ENCODE data around the gene SEC22C.

The SEC22C gene, protein sequence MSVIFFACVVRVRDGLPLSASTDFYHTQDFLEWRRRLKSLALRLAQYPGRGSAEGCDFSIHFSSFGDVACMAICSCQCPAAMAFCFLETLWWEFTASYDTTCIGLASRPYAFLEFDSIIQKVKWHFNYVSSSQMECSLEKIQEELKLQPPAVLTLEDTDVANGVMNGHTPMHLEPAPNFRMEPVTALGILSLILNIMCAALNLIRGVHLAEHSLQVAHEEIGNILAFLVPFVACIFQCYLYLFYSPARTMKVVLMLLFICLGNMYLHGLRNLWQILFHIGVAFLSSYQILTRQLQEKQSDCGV

DNA sequence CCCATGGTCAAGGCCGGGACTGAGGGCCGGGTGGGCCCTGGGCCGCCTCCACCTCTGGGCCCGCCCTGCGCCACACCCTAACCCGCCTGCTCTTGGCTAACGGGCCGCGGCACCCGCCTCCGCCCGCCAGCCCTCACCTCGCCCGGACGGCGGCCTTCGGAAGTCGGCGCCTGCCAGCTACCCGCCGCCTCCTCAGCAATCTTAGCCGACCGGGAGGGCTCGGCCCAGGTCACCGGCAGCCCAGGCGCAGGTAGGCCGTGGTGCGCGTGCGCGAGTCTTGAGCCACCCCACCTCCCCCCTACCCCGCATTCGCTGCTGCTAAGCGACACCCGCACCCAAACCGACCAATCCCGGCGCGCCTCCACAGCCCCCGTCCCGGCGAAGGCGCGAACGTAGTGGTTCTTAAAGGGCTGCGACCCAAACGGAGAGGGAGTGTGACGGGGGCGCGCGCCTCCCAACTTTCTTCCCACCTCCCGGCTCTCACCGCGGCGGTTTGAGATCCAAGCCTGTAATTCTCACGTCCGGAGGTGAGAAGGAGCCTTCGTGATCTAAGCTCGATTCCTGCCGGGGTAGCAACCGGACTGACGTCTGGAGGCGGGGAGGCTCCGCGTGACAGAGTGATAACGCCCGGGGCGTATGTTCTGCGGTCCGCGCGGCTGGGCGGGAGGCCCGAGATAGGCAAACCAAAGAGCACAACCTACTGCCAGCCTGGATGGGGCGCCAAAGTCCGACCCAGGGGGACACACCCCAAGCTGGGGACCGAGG lies at the start of gene SEC22C:
SEC22C (minus strand) TSS at position 259 of the 765 bp plus-strand sequence. CDS start 12,921 bp downstream, outside the sequence.
- H3K79me2 ChIP-seq (ENCODE audit: control insufficient read depth, insufficient read depth, low read length, unreplicated experiment): peaks cover 39% of the 10 kb centered on the region
- peak within 1 kb of the TSS; percentile 82 for H2AFZ ChIP-seq (ENCODE audit: low read length, unreplicated experiment)
- 0 out of 2 replicates have a peak, but pooled peaks cover 11% of the 10 kb centered on the region for H3K36me3 ChIP-seq (ENCODE audit: insufficient read depth, low read length)
- peak within 1 kb of the TSS; percentile 91 for H3K4me3 ChIP-seq (ENCODE audit: low read depth, low read length)
- H3K27ac ChIP-seq (ENCODE audit: low read depth, low read length): peak within 1 kb of the TSS; percentile 75
- no peaks in the 10 kb centered on the region for H3K27me3 ChIP-seq (ENCODE audit: insufficient read depth, low read length)
- H3K4me1 ChIP-seq (ENCODE audit: control insufficient read depth, insufficient read depth, low read length, unreplicated experiment): peaks cover 24% of the 10 kb centered on the region

DNA sequence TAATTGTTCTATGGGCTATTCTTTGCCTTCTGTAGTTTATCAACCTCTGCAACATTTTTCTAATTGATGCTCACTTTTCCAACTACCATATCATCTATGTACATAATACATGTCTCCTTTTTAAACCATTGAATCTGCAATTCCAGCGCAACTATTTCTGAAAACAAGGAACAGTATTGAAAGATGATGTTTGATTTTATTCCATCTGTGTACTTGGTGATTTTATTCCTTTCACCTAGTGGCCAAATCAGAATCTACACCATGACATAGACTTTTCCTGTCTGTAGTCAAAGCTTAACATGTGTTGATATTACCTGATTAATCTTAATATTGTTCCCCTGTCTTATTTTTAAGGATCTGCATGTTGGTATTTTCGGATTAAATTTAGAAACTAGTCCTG lies 31.7 kb upstream of the SEC22C start:
- H3K27me3 ChIP-seq (ENCODE audit: insufficient read depth, low read length): no peaks in the 10 kb centered on the region
- no peak overlapping the region for H2AFZ ChIP-seq (ENCODE audit: low read length, unreplicated experiment)
- H3K36me3 ChIP-seq (ENCODE audit: insufficient read depth, low read length): peaks cover 6% of the 10 kb centered on the region; the same call in 1 of the 2 replicates
- H3K27ac ChIP-seq (ENCODE audit: low read depth, low read length): no peak overlapping the region
- peaks cover 13% of the 10 kb centered on the region for H3K4me1 ChIP-seq (ENCODE audit: control insufficient read depth, insufficient read depth, low read length, unreplicated experiment)
- no peak overlapping the region for H3K4me3 ChIP-seq (ENCODE audit: low read depth, low read length)
- peaks cover 85% of the 10 kb centered on the region for H3K79me2 ChIP-seq (ENCODE audit: control insufficient read depth, insufficient read depth, low read length, unreplicated experiment)

DNA sequence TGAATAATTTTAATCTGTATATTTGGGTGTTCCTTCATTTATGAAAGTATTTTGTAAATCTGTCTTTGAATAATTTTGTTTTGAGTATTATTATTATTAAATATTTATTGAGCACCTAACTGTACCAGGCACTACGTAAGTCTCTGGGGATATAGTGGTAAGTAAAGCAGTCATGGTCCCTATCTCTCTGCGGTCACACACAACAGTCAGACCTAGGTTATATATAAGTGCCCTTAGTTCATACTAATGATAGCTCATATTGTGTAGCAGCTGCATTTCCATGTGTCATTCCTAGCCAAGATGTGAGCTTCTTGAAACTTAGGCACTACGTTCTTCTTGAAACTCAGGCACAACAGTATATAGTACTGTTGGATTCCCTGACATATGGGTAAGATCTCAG lies 31.2 kb upstream of the SEC22C start:
- peaks cover 91% of the 10 kb centered on the region for H3K79me2 ChIP-seq (ENCODE audit: control insufficient read depth, insufficient read depth, low read length, unreplicated experiment)
- H3K27ac ChIP-seq (ENCODE audit: low read depth, low read length): no peak overlapping the region
- H3K36me3 ChIP-seq (ENCODE audit: insufficient read depth, low read length): peaks cover 7% of the 10 kb centered on the region; the same call in 1 of the 2 replicates
- H3K4me1 ChIP-seq (ENCODE audit: control insufficient read depth, insufficient read depth, low read length, unreplicated experiment): peaks cover 13% of the 10 kb centered on the region
- H2AFZ ChIP-seq (ENCODE audit: low read length, unreplicated experiment): no peak overlapping the region
- no peak overlapping the region for H3K4me3 ChIP-seq (ENCODE audit: low read depth, low read length)
- no peaks in the 10 kb centered on the region for H3K27me3 ChIP-seq (ENCODE audit: insufficient read depth, low read length)

DNA sequence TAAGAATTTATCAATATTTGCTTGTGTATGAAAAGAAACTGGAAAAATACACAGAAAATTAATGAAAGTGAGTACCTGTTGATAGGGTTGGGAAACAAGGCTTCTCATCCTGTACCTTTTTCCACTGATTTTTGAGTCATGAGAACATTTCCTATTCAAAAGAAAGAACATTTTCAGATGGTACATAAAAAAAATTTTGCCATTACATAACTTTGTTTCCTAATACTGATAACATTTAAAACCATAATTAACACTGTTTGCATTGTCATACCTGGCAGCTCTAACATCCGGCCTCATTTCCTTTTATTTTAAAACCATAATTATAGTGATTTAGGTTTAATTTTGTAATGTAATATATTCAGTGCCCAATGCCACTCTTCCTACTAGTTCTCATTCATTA lies 30.4 kb upstream of the SEC22C start:
- H3K4me3 ChIP-seq (ENCODE audit: low read depth, low read length): no peak overlapping the region
- no peak overlapping the region for H2AFZ ChIP-seq (ENCODE audit: low read length, unreplicated experiment)
- no peak overlapping the region for H3K27ac ChIP-seq (ENCODE audit: low read depth, low read length)
- no peaks in the 10 kb centered on the region for H3K27me3 ChIP-seq (ENCODE audit: insufficient read depth, low read length)
- peaks cover 9% of the 10 kb centered on the region; the same call in 1 of the 2 replicates for H3K36me3 ChIP-seq (ENCODE audit: insufficient read depth, low read length)
- peaks cover 13% of the 10 kb centered on the region for H3K4me1 ChIP-seq (ENCODE audit: control insufficient read depth, insufficient read depth, low read length, unreplicated experiment)
- H3K79me2 ChIP-seq (ENCODE audit: control insufficient read depth, insufficient read depth, low read length, unreplicated experiment): peaks cover 94% of the 10 kb centered on the region

DNA sequence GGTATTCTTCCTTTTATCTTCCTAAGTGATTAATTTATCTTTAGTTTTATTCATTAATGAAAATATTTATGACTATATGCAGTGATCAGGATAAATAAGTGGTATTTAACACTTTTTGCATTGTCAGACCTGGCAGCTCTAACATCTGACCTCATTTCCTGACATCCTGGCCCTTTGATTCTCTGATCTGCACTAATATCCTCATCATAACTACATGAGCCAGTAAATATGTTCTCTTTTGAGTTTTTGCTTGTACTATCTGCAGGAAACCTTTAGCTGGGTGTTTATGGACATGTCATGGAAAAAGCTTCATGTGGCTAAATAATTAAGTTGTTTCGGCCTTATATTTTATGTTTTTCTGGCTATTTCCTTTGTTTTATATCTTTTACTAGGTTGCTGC lies 29.2 kb upstream of the SEC22C start:
- Histone ChIP-seq H3K27me3 (ENCODE audit: insufficient read depth, low read length) (no peaks in the 10 kb centered on the region), H3K27ac (ENCODE audit: low read depth, low read length) (peak overlapping the region; percentile 29; the same call in 1 of the 2 replicates), H2AFZ (ENCODE audit: low read length, unreplicated experiment) (no peak overlapping the region), H3K79me2 (ENCODE audit: control insufficient read depth, insufficient read depth, low read length, unreplicated experiment) (peaks cover 93% of the 10 kb centered on the region), H3K36me3 (ENCODE audit: insufficient read depth, low read length) (peaks cover 11% of the 10 kb centered on the region; the same call in 1 of the 2 replicates), H3K4me1 (ENCODE audit: control insufficient read depth, insufficient read depth, low read length, unreplicated experiment) (peaks cover 13% of the 10 kb centered on the region), H3K4me3 (ENCODE audit: low read depth, low read length) (no peak overlapping the region)

DNA sequence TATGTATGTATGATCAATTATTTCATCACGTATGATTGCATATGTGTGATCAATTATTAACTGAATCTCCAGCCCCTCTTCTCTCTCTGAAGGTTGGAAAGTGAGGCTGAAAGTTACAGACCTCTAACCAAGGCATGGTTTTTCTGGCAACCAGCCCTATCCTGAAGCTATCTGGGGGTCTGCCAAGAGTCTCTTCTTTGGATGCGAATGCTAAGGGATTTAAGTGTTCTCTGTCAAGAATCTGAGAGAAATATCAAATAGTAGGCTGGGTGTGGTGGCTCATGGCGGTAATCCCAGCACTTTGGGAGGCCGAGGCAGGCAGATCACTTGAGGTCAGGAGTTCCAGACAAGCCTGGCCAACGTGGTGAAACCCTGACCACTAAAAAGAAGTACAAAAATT lies 26.8 kb upstream of the SEC22C start:
- H2AFZ ChIP-seq (ENCODE audit: low read length, unreplicated experiment): no peak overlapping the region

DNA sequence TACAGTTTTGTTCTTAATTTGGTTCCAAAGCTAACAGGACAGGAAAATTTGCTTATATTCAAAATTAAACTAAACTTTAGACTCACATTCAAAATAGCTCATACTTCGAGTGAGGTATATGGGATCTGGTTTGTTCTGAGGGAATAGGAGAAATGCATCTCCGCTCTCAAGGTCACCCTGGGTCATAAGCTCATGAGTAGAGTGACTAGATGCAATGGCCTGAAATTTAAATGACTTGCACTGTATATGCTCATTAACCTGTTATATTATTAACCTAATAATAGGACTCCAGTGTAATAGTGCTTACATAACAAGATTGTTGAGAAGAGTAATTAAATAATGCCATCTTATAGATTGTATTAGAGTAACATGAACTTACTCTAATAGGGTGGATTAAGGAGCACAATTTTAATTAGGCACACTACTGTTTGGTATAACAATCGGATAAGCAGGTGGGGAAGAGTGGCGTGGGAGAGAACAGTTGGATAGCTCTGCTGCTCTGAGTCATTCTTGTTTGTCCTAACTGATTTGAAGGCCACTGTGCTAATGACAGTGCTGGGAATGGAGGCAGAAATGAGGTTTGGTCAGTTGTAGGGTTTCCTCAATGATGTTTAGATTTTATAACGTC lies 23.9 kb upstream of the SEC22C start:
- Histone ChIP-seq H3K27me3 (ENCODE audit: insufficient read depth, low read length) (no peaks in the 10 kb centered on the region), H3K27ac (ENCODE audit: low read depth, low read length) (no peak overlapping the region), H3K36me3 (ENCODE audit: insufficient read depth, low read length) (peaks cover 26% of the 10 kb centered on the region), H2AFZ (ENCODE audit: low read length, unreplicated experiment) (no peak overlapping the region), H3K4me3 (ENCODE audit: low read depth, low read length) (no peak overlapping the region), H3K4me1 (ENCODE audit: control insufficient read depth, insufficient read depth, low read length, unreplicated experiment) (peaks cover 21% of the 10 kb centered on the region), H3K79me2 (ENCODE audit: control insufficient read depth, insufficient read depth, low read length, unreplicated experiment) (peaks cover 94% of the 10 kb centered on the region)

More for the DNA sequence above, 26.8 kb upstream of the SEC22C start:
- Histone ChIP-seq H3K79me2 (ENCODE audit: control insufficient read depth, insufficient read depth, low read length, unreplicated experiment) (peaks cover 94% of the 10 kb centered on the region), H3K27ac (ENCODE audit: low read depth, low read length) (no peak overlapping the region), H3K36me3 (ENCODE audit: insufficient read depth, low read length) (peaks cover 26% of the 10 kb centered on the region), H3K4me3 (ENCODE audit: low read depth, low read length) (no peak overlapping the region), H3K4me1 (ENCODE audit: control insufficient read depth, insufficient read depth, low read length, unreplicated experiment) (peaks cover 21% of the 10 kb centered on the region), H3K27me3 (ENCODE audit: insufficient read depth, low read length) (no peaks in the 10 kb centered on the region)

DNA sequence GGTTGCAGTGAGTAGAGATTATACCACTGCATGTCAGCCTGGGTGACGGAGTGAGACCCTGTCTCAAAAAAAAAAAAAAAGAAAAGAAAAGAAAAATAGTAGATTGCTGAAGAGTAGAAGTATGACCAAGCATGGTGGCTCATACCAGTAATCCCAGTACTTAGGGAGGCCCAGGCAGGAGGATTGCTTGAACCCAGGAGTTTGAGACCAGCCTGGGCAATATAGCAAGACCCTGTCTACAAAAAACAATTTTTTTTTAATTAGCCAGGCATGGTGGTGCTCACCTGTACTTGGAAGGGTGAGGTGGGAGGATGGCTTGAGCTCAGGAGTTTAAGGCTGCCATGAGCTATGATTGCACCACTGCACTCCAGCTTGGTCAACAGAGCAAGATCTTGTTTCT lies 21.2 kb upstream of the SEC22C start:
- Histone ChIP-seq H3K4me1 (ENCODE audit: control insufficient read depth, insufficient read depth, low read length, unreplicated experiment) (peaks cover 13% of the 10 kb centered on the region), H2AFZ (ENCODE audit: low read length, unreplicated experiment) (no peak overlapping the region)

DNA sequence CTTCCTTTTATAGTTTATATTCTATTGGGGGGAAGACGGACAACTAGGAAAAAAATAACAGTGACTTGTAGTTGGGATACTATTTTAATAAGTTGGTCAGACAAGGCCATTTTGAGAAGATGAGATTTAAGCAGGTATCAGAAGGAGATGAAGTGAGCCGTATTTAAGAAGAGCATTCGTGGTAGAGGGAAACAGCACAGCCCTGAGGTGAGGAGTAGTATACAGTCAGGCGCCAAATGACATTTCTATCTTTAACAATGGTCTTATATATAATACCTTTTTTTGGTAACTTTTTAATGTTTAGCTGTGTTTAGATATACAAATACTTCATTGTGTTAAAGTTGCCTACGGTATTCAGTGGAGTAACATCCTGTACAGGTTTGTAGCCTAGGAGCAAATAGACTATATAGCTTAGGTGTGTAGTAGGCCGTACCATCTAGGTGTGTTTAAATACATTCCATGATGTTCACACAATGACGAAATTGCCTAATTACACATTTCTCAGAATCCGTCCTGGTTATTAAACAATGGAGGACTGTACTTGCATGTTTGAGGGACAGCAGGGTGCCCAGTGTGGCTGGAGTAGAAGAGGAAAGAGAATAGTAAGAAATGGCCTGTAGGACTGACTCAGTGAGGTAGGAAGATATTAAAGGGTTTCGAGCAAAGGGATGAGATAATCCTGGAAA lies 20.3 kb upstream of the SEC22C start:
- H3K4me3 ChIP-seq (ENCODE audit: low read depth, low read length): peak overlapping the region; percentile 80
- H3K4me1 ChIP-seq (ENCODE audit: control insufficient read depth, insufficient read depth, low read length, unreplicated experiment): peaks cover 13% of the 10 kb centered on the region
- peaks cover 62% of the 10 kb centered on the region for H3K79me2 ChIP-seq (ENCODE audit: control insufficient read depth, insufficient read depth, low read length, unreplicated experiment)
- peaks cover 19% of the 10 kb centered on the region for H3K36me3 ChIP-seq (ENCODE audit: insufficient read depth, low read length)
- no peaks in the 10 kb centered on the region for H3K27me3 ChIP-seq (ENCODE audit: insufficient read depth, low read length)
- peak overlapping the region; percentile 83 for H3K27ac ChIP-seq (ENCODE audit: low read depth, low read length)
- H2AFZ ChIP-seq (ENCODE audit: low read length, unreplicated experiment): no peak overlapping the region

More for the DNA sequence above, 21.2 kb upstream of the SEC22C start:
- Histone ChIP-seq H3K27me3 (ENCODE audit: insufficient read depth, low read length) (no peaks in the 10 kb centered on the region), H3K27ac (ENCODE audit: low read depth, low read length) (no peak overlapping the region), H3K36me3 (ENCODE audit: insufficient read depth, low read length) (peaks cover 23% of the 10 kb centered on the region), H3K79me2 (ENCODE audit: control insufficient read depth, insufficient read depth, low read length, unreplicated experiment) (peaks cover 71% of the 10 kb centered on the region), H3K4me3 (ENCODE audit: low read depth, low read length) (no peak overlapping the region)
